GM19324 (cell line): Measurements from ENCODE around the gene PLD5.
"Not testable (repeated sequence)": the region's sequence is repeated elsewhere in the genome, so short reads cannot be mapped to it uniquely, and the experiment has no call there.

ENCODE experiments used
- ATAC-seq: cut with Tn5 transposase; IDR thresholded peaks from one replicate; pipeline ENCODE4 v1.9.1; 2021; ENCODE audit warnings: mild to moderate bottlenecking, moderate library complexity; ENCODE audit not compliant: unreplicated experiment, low FRiP score

Gene PLD5

GRCh38 chr1:242308681-242309080 lies 215.8 kb downstream of the PLD5 start:
- ATAC-seq = not testable (repeated sequence)

GRCh38 chr1:242293781-242294180 lies 230.7 kb downstream of the PLD5 start:
- ATAC-seq = not testable (repeated sequence)

- ATAC-seq = not testable (repeated sequence)
Observed at GRCh38 chr1:242288067-242288466, 236.4 kb downstream of the PLD5 start.

- not testable (repeated sequence) for ATAC-seq
Observed at GRCh38 chr1:242282758-242283485, 241.6 kb downstream of the PLD5 start.

- ATAC-seq = not testable (repeated sequence)
Observed at GRCh38 chr1:242278406-242278805, 246.1 kb downstream of the PLD5 start.

GRCh38 chr1:242276769-242277168 lies 247.7 kb downstream of the PLD5 start:
- ATAC-seq = not testable (repeated sequence)

- ATAC-seq = not testable (repeated sequence)
Observed at GRCh38 chr1:242267004-242267403, 257.5 kb downstream of the PLD5 start.

GRCh38 chr1:242264419-242264818 lies 260.1 kb downstream of the PLD5 start:
- not testable (repeated sequence) for ATAC-seq

GRCh38 chr1:242245255-242245654 lies 279.2 kb downstream of the PLD5 start:
- no peak for ATAC-seq

- peak; percentile 97 for ATAC-seq
Observed at GRCh38 chr1:242243472-242243871, 281.0 kb downstream of the PLD5 start.

GRCh38 chr1:242242983-242243382 lies 281.5 kb downstream of the PLD5 start:
- ATAC-seq = peak; percentile 3

- ATAC-seq = no peak
Observed at GRCh38 chr1:242241936-242242335, 282.6 kb downstream of the PLD5 start.

GRCh38 chr1:242240691-242241090 lies 283.8 kb downstream of the PLD5 start:
- no peak for ATAC-seq

- no peak for ATAC-seq
Observed at GRCh38 chr1:242240077-242240476, 284.4 kb downstream of the PLD5 start.

- no peak for ATAC-seq
Observed at GRCh38 chr1:242239398-242239797, 285.1 kb downstream of the PLD5 start.

- ATAC-seq = no peak
Observed at GRCh38 chr1:242237051-242237450, 287.4 kb downstream of the PLD5 start.

- no peak for ATAC-seq
Observed at GRCh38 chr1:242228991-242229390, 295.5 kb downstream of the PLD5 start.

GRCh38 chr1:242225767-242226573 lies 298.5 kb downstream of the PLD5 start:
- peak; percentile 52 for ATAC-seq

- not testable (repeated sequence) for ATAC-seq
Observed at GRCh38 chr1:242224878-242225766, 299.4 kb downstream of the PLD5 start.

- ATAC-seq = no peak
Observed at GRCh38 chr1:242224461-242224860, 300.0 kb downstream of the PLD5 start.

- no peak for ATAC-seq
Observed at GRCh38 chr1:242219905-242220304, 304.6 kb downstream of the PLD5 start.
